IMR-90 (cell line): ENCODE measurements around the gene SEPTIN3. TPM values are rescaled to one million over a fixed set of nuclear protein-coding genes. Genes with fewer than 3 reads are reported as not detected.

ENCODE experiments used
- ATAC-seq: fragments of 200-7000 bp; cut with Tn5 transposase; 2 replicates; pipeline ENCODE4 v1.9.1; 2020; ENCODE audit warnings: low read depth, mild to moderate bottlenecking, moderate library complexity
- BruUV-seq: library from RNA; stranded (reverse); fragments of 400-500 nt; replicated peaks from 2 replicates; lab custom pipeline; 2021; lab: Mats Ljungman, UMichigan
- CTCF ChIA-PET: fragments of 300-600 bp; formaldehyde crosslinking; extraction: SDS; loops from one replicate; lab custom pipeline; 2021; ENCODE audit warnings: antibody characterized with exemption; lab: Yijun Ruan, JAX
- POLR2A ChIA-PET: fragments of 300-600 bp; sonication (Branson Sonifier 250); formaldehyde crosslinking; loops from one replicate; lab custom pipeline; 2022; ENCODE audit warnings: antibody characterized with exemption; ENCODE audit not compliant: unreplicated experiment; lab: Charles Lee
- DNase-seq: peaks from one replicate; pipeline ENCODE4 v3.0.0; 2013
- H2AFZ ChIP-seq: replicated peaks from 2 replicates; pipeline ENCODE3; 2013; ENCODE audit warnings: low read length, mild to moderate bottlenecking; ENCODE audit not compliant: poor library complexity
- H2AK5ac ChIP-seq: 2 replicates; pipeline ENCODE4 v1.6.1; 2013; ENCODE audit warnings: low read depth, low read length, inconsistent platforms
- H2AK9ac ChIP-seq: replicated peaks from 2 replicates; pipeline ENCODE3; 2013; ENCODE audit warnings: mild to moderate bottlenecking, low read depth, low read length, moderate library complexity; ENCODE audit not compliant: poor library complexity
- H2BK120ac ChIP-seq: 2 replicates; pipeline ENCODE4 v1.6.1; 2013; ENCODE audit warnings: low read depth, low read length, inconsistent platforms
- H2BK15ac ChIP-seq: 3 replicates; pipeline ENCODE4 v1.6.1; 2013; ENCODE audit warnings: low read depth, low read length, inconsistent platforms
- H2BK20ac ChIP-seq: 2 replicates; pipeline ENCODE4 v1.6.1; 2013; ENCODE audit warnings: low read depth, mild to moderate bottlenecking, inconsistent platforms, low read length, moderate library complexity
- H2BK5ac ChIP-seq: 2 replicates; pipeline ENCODE4 v1.6.1; 2013; ENCODE audit warnings: mild to moderate bottlenecking, low read depth, low read length, inconsistent platforms; ENCODE audit not compliant: poor library complexity, severe bottlenecking
- H3K14ac ChIP-seq: replicated peaks from 2 replicates; pipeline ENCODE4 v1.6.1; 2013; ENCODE audit warnings: low read depth, low read length, inconsistent platforms
- H3K18ac ChIP-seq: 2 replicates; pipeline ENCODE4 v1.6.1; 2013; ENCODE audit warnings: low read depth, low read length, control low read depth
- H3K23ac ChIP-seq: 2 replicates; pipeline ENCODE4 v1.6.1; 2013; ENCODE audit warnings: low read depth, low read length, inconsistent platforms
- H3K27ac ChIP-seq: 2 replicates; pipeline ENCODE4 v1.5.1; 2013; ENCODE audit warnings: mild to moderate bottlenecking, control low read depth, low read length; ENCODE audit not compliant: insufficient read depth
- H3K27me3 ChIP-seq: 2 replicates; pipeline ENCODE4 v1.6.1; 2013; ENCODE audit warnings: low read length; ENCODE audit not compliant: control insufficient read depth, insufficient read depth
- H3K36me3 ChIP-seq: 2 replicates; pipeline ENCODE4 v1.6.1; 2013; ENCODE audit warnings: low read length, mixed read lengths; ENCODE audit not compliant: control insufficient read depth, insufficient read depth
- H3K4ac ChIP-seq: 2 replicates; pipeline ENCODE4 v1.6.1; 2013; ENCODE audit warnings: low read depth, low read length, inconsistent platforms
- H3K4me1 ChIP-seq: 2 replicates; pipeline ENCODE4 v1.6.1; 2013; ENCODE audit warnings: low read length, mixed read lengths; ENCODE audit not compliant: control insufficient read depth, insufficient read depth
- H3K4me2 ChIP-seq: 2 replicates; pipeline ENCODE4 v1.6.1; 2013; ENCODE audit warnings: low read depth, mild to moderate bottlenecking, control low read depth, low read length, moderate library complexity
- H3K4me3 ChIP-seq: 2 replicates; pipeline ENCODE4 v1.5.1; 2013; ENCODE audit warnings: low read depth, mild to moderate bottlenecking, control low read depth, low read length, moderate library complexity; ENCODE audit not compliant: insufficient read depth
- H3K56ac ChIP-seq: 2 replicates; pipeline ENCODE4 v1.6.1; 2013; ENCODE audit warnings: low read length, inconsistent platforms; ENCODE audit not compliant: insufficient read depth; ENCODE audit errors: extremely low read depth
- H3K79me1 ChIP-seq, 2 experiments: 2 replicates each; pipeline ENCODE4 v1.6.1; 2013; ENCODE audit warnings: low read length in 2 of 2, inconsistent platforms in 1 of 2, low read depth in 1 of 2
- H3K9ac ChIP-seq: 2 replicates; pipeline ENCODE4 v1.6.1; 2013; ENCODE audit warnings: low read depth, low read length, control low read depth
- H3K9me1 ChIP-seq: 2 replicates; pipeline ENCODE4 v1.6.1; 2013; ENCODE audit warnings: low read length, inconsistent platforms; ENCODE audit not compliant: insufficient read depth
- H3K9me3 ChIP-seq: 2 replicates; pipeline ENCODE4 v1.6.1; 2013; ENCODE audit warnings: low read length; ENCODE audit not compliant: control insufficient read depth, insufficient read depth
- H4K20me1 ChIP-seq: 2 replicates; pipeline ENCODE4 v1.6.1; 2013; ENCODE audit warnings: low read length, inconsistent platforms; ENCODE audit not compliant: insufficient read depth
- H4K5ac ChIP-seq: 2 replicates; pipeline ENCODE4 v1.6.1; 2013; ENCODE audit warnings: mild to moderate bottlenecking, low read depth, low read length, control low read depth
- H4K8ac ChIP-seq, 2 experiments: 2 replicates each; pipeline ENCODE4 v1.6.1; 2013; ENCODE audit warnings: low read depth in 2 of 2, low read length in 2 of 2, control low read depth in 1 of 2, inconsistent platforms in 1 of 2
- H4K91ac ChIP-seq: 2 replicates; pipeline ENCODE4 v1.6.1; 2013; ENCODE audit warnings: low read depth, low read length, inconsistent platforms; ENCODE audit not compliant: insufficient read depth
- BHLHE40 ChIP-seq: fragments of 150-350 bp; IDR thresholded peaks from 2 replicates; pipeline ENCODE4 v1.6.1; 2016; ENCODE audit warnings: mild to moderate bottlenecking, low read depth, low read length
- CEBPB ChIP-seq: IDR thresholded peaks from 2 replicates; pipeline ENCODE4 v1.6.1; 2012; ENCODE audit warnings: low read depth, low read length, improper control_type of control experiment
- CHD1 ChIP-seq: IDR thresholded peaks from 2 replicates; pipeline ENCODE4 v1.6.1; 2012; ENCODE audit warnings: low read depth, low read length, improper control_type of control experiment
- CTCF ChIP-seq: conservative IDR thresholded peaks from 2 replicates; pipeline ENCODE4 v1.5.1; 2012; ENCODE audit warnings: mild to moderate bottlenecking, low read depth, low read length, improper control_type of control experiment
- ELK1 ChIP-seq: fragments of 150-350 bp; IDR thresholded peaks from 2 replicates; pipeline ENCODE4 v1.6.1; 2016; ENCODE audit warnings: low read depth, mild to moderate bottlenecking, low read length, moderate library complexity, borderline replicate concordance
- FOS ChIP-seq: fragments of 150-350 bp; IDR thresholded peaks from 2 replicates; pipeline ENCODE4 v1.6.1; 2016; ENCODE audit warnings: low read depth, low read length
- MAFK ChIP-seq: IDR thresholded peaks from 2 replicates; pipeline ENCODE4 v1.6.1; 2012; ENCODE audit warnings: low read depth, low read length, improper control_type of control experiment
- MAZ ChIP-seq: IDR thresholded peaks from 2 replicates; pipeline ENCODE4 v1.6.1; 2012; ENCODE audit warnings: low read depth, mild to moderate bottlenecking, low read length, improper control_type of control experiment, moderate library complexity, borderline replicate concordance
- MXI1 ChIP-seq: IDR thresholded peaks from 2 replicates; pipeline ENCODE4 v1.6.1; 2012; ENCODE audit warnings: low read depth, mild to moderate bottlenecking, low read length, moderate library complexity, borderline replicate concordance
- NFE2L2 ChIP-seq: fragments of 150-350 bp; IDR thresholded peaks from 2 replicates; pipeline ENCODE4 v1.6.1; 2016; ENCODE audit warnings: low read depth, mild to moderate bottlenecking, low read length
- POLR2A ChIP-seq: IDR thresholded peaks from 2 replicates; pipeline ENCODE4 v1.6.1; 2012; ENCODE audit warnings: mild to moderate bottlenecking, low read depth, low read length
- RAD21 ChIP-seq: IDR thresholded peaks from 2 replicates; pipeline ENCODE4 v1.6.1; 2012; ENCODE audit warnings: low read length, improper control_type of control experiment
- RCOR1 ChIP-seq: IDR thresholded peaks from 2 replicates; pipeline ENCODE4 v1.6.1; 2012; ENCODE audit warnings: mild to moderate bottlenecking, low read length, improper control_type of control experiment; ENCODE audit not compliant: insufficient replicate concordance
- RFX5 ChIP-seq: IDR thresholded peaks from 2 replicates; pipeline ENCODE4 v1.8.0; 2012; ENCODE audit warnings: low read depth, mild to moderate bottlenecking, low read length, moderate library complexity
- SMC3 ChIP-seq: fragments of 150-350 bp; IDR thresholded peaks from 2 replicates; pipeline ENCODE4 v1.6.1; 2016; ENCODE audit warnings: low read depth, mild to moderate bottlenecking, antibody characterized with exemption, low read length, moderate library complexity
- USF2 ChIP-seq: fragments of 150-350 bp; IDR thresholded peaks from 2 replicates; pipeline ENCODE4 v1.6.1; 2017; ENCODE audit warnings: mild to moderate bottlenecking, antibody characterized with exemption, low read length, low read depth
- WGBS, 2 experiments: methylation state at CpG; one replicate each; pipeline versions ENCODE4 v1.1.5 to v1.1.7; 2013; ENCODE audit warnings: missing lambda C conversion rate in 2 of 2; ENCODE audit not compliant: insufficient read length in 1 of 2; ENCODE audit errors: extremely low coverage in 2 of 2; 5-methylcytosine and 5-hydroxymethylcytosine counted together
- dilution Hi-C: fragments of 300-500 bp; cut with HindIII; formaldehyde crosslinking; loops from one replicate; pipeline ENCODE4 v1.14.3; 2018; ENCODE audit warnings: low sequenced_read_pairs; ENCODE audit not compliant: unreplicated experiment
- in situ Hi-C: fragments of 300-500 bp; cut with MboI; formaldehyde crosslinking; loops from 3 replicates; pipeline ENCODE4 v1.14.3; 2019; ENCODE audit warnings: low sequenced_read_pairs, inconsistent platforms, mixed read lengths
- intact Hi-C: fragments of 100-400 bp; cut with micrococcal nuclease; formaldehyde crosslinking; loops from 2 replicates; pipeline ENCODE4 v1.10.0; 2022
- polyA plus RNA-seq, 3 experiments: library from polyadenylated mRNA; depleted of rRNA; stranded (reverse); fragments of >200 nt; gene quantifications; 2 replicates each; pipeline ENCODE4 v1.2.3, GENCODE V29; 2012; ENCODE audit warnings: low replicate concordance in 1 of 3
- total RNA-seq: library from RNA; depleted of rRNA; stranded (reverse); fragments of >200 nt; gene quantifications from 2 replicates; pipeline ENCODE4 v1.2.3, GENCODE V29; 2012

SEPTIN3 gene
- total and polyA plus RNA-seq, 2 of the 4 experiments (the other 2 are of a cell fraction), result 0.15 to 0.18 TPM

GRCh38 chr22:41949297-41949965 lies 19.8 kb upstream of the SEPTIN3 start:
- no TSS peak for BruUV-seq

More at GRCh38 chr22:41949297-41949965, 19.8 kb upstream of the SEPTIN3 start:
- H2BK15ac ChIP-seq, result no peak overlapping the region
- no peaks in the 10 kb centered on the region for H3K9me3 ChIP-seq
- no peak overlapping the region for H3K9ac ChIP-seq
- intact Hi-C loops (no loop called here), in situ Hi-C loops (no loop called here), dilution Hi-C loops (no loop called here)
- H3K4me3 ChIP-seq, result no peak overlapping the region
- H4K5ac ChIP-seq, result no peak overlapping the region
- no peak overlapping the region for H3K14ac ChIP-seq
- no peak overlapping the region for H2AFZ ChIP-seq
- H3K27ac ChIP-seq, result no peak overlapping the region
- H3K4ac ChIP-seq, result no peak overlapping the region
- H3K9me1 ChIP-seq, result no peaks in the 10 kb centered on the region
- peaks cover 5 to 11% of the 10 kb centered on the region in 2 experiments for H3K79me1 ChIP-seq
- H2BK20ac ChIP-seq, result no peak overlapping the region
- no peak overlapping the region for H3K56ac ChIP-seq
- no peak overlapping the region for H2AK9ac ChIP-seq
- DNase-seq, result no peak
- H4K8ac ChIP-seq, result no peak overlapping the region
- POLR2A ChIA-PET, result no interaction called here
- H3K4me1 ChIP-seq, result peaks cover 6% of the 10 kb centered on the region; the same call in 1 of the 2 replicates
- no peak overlapping the region for H4K91ac ChIP-seq
- no peak overlapping the region for H3K18ac ChIP-seq
- no peak overlapping the region for H3K23ac ChIP-seq
- WGBS, 2 experiments, result 75% methylated on average over 2 of the region's 7 CpGs; no CpG with 5 or more reads in 1 of the 2 experiments
- H4K20me1 ChIP-seq, result no peaks in the 10 kb centered on the region; the same call in 1 of the 2 replicates
- no peaks in the 10 kb centered on the region for H3K36me3 ChIP-seq
- CTCF ChIA-PET, result no interaction called here
- H2BK120ac ChIP-seq, result no peak overlapping the region
- TF ChIP-seq RFX5, result no peak
- no peak for TF ChIP-seq BHLHE40
- no peak for TF ChIP-seq CHD1
- no peak for TF ChIP-seq MAZ
- TF ChIP-seq CTCF, result no peak
- TF ChIP-seq ELK1, result no peak
- no peak for TF ChIP-seq MXI1
- no peak for TF ChIP-seq MAFK
- TF ChIP-seq USF2, result no peak
- TF ChIP-seq POLR2A, result no peak
- TF ChIP-seq FOS, result no peak
- TF ChIP-seq SMC3, result no peak
- TF ChIP-seq CEBPB, result no peak
- no peak for TF ChIP-seq NFE2L2
- TF ChIP-seq RCOR1, result no peak
- no peak for TF ChIP-seq RAD21
- no peak overlapping the region for H2AK5ac ChIP-seq
- H2BK5ac ChIP-seq, result no peak overlapping the region
- H3K4me2 ChIP-seq, result no peak overlapping the region
- no peak for ATAC-seq
- H3K27me3 ChIP-seq, result no peaks in the 10 kb centered on the region
